RPMI7951 (cell line): ENCODE data around the gene ACIN1. TPM values are rescaled to one million over a fixed set of nuclear protein-coding genes. Genes with fewer than 3 reads are reported as not detected.

Experiments used
- DNase-seq: peaks from one replicate; pipeline ENCODE4 v3.0.0-alpha.2; 2012; ENCODE audit warnings: low read depth
- total RNA-seq: library from RNA; depleted of rRNA; stranded (reverse); fragments of >200 nt; shearing (Covaris generic); gene quantifications from 2 replicates; pipeline ENCODE4 v1.2.3, GENCODE V29; 2014; rRNA removed

The ACIN1 gene
- 37.1 and 38.9 TPM in 2 replicates for total RNA-seq

- peak; percentile 78 for DNase-seq
Observed at GRCh38 chr14:23094666-23095195, at the start of gene ACIN1. TSS of gene ACIN1 (minus strand) at chr14:23095136. CDS start at chr14:23095112, 24 bp downstream.

- DNase-seq, result no peak
Observed at GRCh38 chr14:23143911-23144310, 49.0 kb upstream of the ACIN1 start.

- DNase-seq, result no peak
Observed at GRCh38 chr14:23142826-23143225, 47.9 kb upstream of the ACIN1 start.

DNA sequence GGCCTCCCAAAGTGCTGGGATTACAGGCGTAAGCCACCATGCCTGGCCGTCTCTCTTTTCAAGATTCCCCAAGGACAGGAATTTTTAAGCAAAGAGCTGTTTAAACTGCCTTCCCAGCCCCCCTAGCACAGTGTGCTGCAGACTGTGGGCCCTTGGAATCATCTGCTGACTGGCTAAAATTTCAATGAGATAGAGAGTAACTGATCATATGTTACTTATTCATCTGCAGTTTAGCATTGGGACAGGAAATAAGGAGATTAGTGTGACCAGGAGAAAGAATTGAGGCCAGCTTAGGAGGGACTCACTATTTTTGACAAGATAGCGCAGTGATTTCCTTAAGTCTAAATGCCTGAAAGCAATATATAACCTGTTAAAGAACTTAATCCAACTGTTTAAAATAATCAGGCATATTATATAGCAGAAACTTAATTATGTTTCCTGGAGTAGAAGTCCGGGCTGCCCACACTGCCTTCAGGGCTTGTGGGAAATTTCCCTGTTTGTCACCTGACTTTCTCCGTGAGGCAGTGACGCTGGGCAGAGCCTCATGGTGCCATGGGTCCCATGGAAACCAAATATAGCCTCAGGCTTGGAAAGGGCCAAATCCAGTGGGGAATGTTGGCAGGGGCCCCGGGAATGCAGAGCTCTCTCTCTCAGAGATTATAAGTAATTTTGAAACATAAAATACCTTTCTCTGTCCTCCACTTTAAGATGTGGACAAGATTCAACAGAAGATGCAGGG is 46.9 kb upstream of the ACIN1 start:
- peak; percentile 84 for DNase-seq

- no peak for DNase-seq
Observed at GRCh38 chr14:23140371-23140770, 45.4 kb upstream of the ACIN1 start.

- DNase-seq, result no peak
Observed at GRCh38 chr14:23139874-23140273, 44.9 kb upstream of the ACIN1 start.

GRCh38 chr14:23137813-23138535 is 43.0 kb upstream of the ACIN1 start:
- DNase-seq, result no peak

DNA sequence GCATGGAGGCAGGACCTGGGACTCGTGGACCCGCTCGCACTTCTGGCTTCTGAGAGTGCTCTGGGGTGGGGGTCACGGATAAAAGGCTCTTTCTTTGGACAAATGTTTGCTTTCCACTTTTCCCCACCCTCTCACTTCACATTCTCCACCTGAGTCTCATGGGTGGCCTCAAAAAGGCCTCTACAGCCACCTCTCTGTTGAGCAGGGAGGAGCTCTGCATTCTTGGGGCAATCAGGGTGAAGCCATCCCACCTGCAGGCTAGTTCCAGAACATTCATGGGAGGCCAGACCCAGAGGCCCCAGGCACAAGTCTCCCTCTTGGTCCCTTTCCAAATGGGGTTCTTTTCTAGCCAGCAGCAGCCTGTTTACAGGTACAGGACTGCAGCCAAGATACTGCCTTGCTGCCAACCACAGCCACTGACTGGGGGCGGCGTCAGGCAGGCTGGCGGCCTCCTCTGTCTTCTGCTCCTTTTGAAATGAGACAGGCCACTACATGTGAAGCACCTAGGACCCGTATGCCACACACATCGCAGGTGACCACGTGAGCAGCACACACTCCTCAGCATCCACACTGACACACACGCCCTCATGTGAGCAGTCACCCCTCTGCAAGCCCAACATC is 42.4 kb upstream of the ACIN1 start:
- no peak for DNase-seq

GRCh38 chr14:23136566-23137133 is 41.7 kb upstream of the ACIN1 start:
- no peak for DNase-seq

- DNase-seq, result no peak
Observed at GRCh38 chr14:23132970-23133369, 38.0 kb upstream of the ACIN1 start.

GRCh38 chr14:23131482-23131881 is 36.5 kb upstream of the ACIN1 start:
- DNase-seq, result no peak

- no peak for DNase-seq
Observed at GRCh38 chr14:23130871-23131270, 35.9 kb upstream of the ACIN1 start.

DNA sequence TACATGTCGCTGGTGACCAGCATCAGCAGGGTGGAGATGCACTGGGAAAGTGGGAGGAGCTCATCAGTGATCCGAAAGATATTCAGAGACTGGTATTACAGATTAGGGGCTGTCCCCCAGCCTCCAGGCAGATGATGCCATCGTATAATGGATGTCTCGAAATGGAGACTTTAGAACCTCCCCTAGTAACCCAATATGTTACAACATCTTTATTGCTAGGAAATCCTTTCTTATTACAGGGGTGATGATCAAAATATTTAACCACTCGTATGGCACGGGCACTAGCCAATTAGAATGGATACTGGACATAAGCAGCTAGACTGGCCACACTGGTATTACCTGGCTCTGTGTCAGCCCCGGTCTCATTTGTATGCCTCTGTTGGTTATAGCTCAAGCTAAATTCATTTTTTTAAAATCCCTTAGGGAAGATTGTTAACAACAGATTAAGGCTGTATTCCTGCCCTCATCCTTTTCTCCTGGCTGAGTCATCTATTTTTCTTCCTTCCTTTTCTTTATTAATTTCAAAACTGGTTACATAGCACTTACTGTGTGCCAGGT is 34.9 kb upstream of the ACIN1 start:
- DNase-seq, result no peak

GRCh38 chr14:23128969-23129758 is 34.2 kb upstream of the ACIN1 start:
- no peak for DNase-seq

DNA sequence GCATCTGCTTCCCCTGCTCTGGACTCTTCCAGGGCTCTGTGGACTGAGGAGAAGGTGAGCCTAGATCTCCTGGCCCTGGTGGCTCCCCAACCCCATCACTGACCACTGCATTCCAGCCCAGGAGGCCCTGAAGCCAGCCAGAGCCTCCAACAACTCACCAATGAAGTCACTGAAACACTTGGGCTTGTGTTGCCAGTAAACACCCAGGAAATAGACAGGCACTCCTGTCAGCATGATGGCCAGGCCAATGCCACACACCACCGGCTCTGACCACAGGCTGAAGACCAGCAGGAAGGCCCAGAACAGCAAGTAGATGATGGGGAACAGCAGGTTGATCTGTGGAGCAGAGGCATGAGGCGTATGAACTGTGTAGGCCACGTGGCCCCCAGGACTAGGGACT is 32.9 kb upstream of the ACIN1 start:
- DNase-seq, result no peak

DNA sequence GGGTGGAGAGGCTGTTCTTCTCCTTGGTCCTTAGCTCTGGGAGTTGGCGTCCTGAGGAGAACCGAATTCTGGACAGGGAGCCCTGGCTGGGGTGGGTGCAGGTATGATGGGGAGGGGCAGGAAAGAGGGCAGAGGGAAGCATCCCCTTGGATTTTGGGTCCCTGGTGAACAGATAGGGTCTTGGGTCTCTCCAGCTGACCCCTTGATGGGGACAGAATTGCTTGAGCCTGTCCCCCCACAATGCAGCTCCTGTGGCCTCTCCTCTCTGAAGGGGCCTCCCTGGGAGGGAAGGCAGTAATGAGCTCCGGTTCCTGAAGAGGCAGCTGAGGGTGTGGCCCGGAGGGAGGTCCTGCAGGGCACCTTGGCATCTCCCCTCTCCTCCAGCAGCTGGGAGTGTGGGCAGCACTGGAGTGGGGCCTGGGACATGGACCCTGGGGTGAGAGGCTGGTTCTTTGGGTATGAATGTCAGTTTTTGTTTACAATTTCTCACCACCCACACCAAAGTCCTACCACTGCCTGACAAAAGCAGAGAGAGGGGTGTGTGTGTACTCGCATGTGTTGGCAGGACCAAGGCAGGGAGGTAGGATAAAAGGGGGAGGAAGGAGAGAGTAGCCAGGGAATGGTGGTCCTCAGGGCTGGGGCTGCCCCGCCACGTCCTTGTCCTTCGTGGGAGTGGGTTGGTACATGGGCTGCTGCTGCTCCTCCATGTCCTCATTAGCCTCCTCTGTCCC is 31.8 kb upstream of the ACIN1 start:
- no peak for DNase-seq

DNA sequence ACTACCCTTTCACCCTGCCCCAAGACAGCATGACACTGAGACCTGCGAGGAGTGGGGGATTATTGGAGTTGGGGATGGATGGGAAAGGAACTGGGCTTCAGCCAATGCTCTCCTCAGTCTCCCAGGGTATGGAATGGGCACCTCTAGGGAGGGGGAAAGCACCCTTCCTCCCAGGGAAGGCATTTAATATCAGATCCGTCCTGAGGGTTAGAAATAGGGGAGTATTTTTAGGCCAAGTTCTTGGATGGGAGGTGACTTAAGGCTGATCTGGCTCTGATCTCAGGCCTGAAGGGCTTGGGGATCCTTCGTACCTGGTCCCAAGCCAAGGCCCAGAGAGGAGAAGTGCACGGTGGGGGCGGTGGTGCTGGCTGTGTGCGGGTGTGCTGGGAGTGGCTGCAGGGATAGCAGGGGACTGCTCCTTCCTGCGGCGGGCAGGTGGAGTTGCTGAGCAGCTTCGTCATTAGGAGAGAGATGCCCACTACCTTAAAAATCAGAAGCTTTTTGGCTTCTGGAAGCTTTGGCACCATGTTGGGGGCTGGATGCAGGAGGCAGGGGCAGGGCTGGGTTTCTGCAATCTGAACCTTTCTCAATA is 31.1 kb upstream of the ACIN1 start:
- DNase-seq, result no peak

DNA sequence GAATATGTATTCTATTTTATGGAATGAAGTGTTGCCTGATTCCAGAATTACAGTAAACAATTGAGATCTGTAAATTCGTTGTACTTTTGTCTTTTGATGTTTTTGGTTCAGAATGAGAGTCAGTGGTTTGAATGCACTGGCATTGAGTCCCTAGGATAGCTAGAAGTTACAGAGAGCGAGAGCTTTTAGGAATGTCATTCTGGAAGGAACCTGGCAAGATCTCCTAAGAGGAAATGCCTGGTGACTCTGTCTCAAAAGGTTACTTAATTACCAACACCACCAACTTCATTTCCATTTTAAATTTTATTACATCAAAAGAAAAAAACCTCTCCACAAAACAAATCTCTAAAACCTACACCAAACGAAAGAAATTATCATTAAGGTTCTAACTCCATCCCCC is 30.1 kb upstream of the ACIN1 start:
- DNase-seq, result no peak

DNA sequence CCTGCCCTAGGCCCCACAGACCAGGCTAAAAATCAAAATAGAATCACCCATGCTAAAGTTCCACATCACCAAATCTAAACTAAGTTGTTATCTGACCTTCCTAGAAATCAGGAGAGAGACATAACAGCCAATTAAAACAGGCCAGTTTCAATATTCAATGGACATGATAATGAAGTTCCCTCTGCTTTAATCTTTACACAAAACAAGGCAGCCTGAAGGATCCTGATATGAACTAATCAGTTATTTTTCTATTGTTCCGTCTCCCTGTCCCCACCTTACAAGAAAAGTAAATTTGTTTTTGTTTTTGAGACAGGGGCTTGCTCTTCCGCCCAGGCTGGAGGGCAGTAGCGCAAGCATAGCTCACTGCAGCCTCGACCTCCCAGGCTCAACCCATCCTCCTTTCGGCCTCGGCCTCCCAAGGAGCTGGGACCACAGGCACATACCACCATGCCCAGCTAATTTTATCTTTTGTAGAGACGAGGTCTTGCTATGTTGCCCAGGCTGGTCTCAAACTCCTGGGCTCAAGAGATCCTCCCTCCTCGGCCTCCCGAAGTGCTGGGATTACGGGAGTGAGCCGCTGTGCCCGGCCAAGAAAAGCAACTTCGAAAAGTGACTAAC is 29.5 kb upstream of the ACIN1 start:
- DNase-seq, result no peak

- peak; percentile 26 for DNase-seq
Observed at GRCh38 chr14:23123419-23123818, 28.5 kb upstream of the ACIN1 start.
